ENCODE results near the gene LURAP1L.

The LURAP1L gene

GRCh38 chr9:12815888-12816287 lies 41.1 kb downstream of the LURAP1L start:
- TF ChIP-seq SIN3A (IDR thresholded peaks at IDR 0.05; ENCODE audit: borderline replicate concordance, insufficient read depth, low read length) = no peak
- TF ChIP-seq, protein P1, sequence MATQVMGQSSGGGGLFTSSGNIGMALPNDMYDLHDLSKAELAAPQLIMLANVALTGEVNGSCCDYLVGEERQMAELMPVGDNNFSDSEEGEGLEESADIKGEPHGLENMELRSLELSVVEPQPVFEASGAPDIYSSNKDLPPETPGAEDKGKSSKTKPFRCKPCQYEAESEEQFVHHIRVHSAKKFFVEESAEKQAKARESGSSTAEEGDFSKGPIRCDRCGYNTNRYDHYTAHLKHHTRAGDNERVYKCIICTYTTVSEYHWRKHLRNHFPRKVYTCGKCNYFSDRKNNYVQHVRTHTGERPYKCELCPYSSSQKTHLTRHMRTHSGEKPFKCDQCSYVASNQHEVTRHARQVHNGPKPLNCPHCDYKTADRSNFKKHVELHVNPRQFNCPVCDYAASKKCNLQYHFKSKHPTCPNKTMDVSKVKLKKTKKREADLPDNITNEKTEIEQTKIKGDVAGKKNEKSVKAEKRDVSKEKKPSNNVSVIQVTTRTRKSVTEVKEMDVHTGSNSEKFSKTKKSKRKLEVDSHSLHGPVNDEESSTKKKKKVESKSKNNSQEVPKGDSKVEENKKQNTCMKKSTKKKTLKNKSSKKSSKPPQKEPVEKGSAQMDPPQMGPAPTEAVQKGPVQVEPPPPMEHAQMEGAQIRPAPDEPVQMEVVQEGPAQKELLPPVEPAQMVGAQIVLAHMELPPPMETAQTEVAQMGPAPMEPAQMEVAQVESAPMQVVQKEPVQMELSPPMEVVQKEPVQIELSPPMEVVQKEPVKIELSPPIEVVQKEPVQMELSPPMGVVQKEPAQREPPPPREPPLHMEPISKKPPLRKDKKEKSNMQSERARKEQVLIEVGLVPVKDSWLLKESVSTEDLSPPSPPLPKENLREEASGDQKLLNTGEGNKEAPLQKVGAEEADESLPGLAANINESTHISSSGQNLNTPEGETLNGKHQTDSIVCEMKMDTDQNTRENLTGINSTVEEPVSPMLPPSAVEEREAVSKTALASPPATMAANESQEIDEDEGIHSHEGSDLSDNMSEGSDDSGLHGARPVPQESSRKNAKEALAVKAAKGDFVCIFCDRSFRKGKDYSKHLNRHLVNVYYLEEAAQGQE (IDR thresholded peaks at IDR 0.05; ENCODE audit: insufficient read depth in 1 of 2, low read depth in 2 of 2, low read length in 2 of 2) = no peak
- no peak for TF ChIP-seq FOXP2 (optimal IDR thresholded peaks at IDR 0.05; ENCODE audit: borderline replicate concordance, extremely low read depth, extremely low read length, insufficient read depth)
- TF ChIP-seq POLR2AphosphoS5 (IDR thresholded peaks at IDR 0.05; ENCODE audit: low read depth, low read length) = no peak
- TF ChIP-seq TAF1 (IDR thresholded peaks at IDR 0.05; ENCODE audit: borderline replicate concordance, insufficient read depth, low read length) = no peak

DNA sequence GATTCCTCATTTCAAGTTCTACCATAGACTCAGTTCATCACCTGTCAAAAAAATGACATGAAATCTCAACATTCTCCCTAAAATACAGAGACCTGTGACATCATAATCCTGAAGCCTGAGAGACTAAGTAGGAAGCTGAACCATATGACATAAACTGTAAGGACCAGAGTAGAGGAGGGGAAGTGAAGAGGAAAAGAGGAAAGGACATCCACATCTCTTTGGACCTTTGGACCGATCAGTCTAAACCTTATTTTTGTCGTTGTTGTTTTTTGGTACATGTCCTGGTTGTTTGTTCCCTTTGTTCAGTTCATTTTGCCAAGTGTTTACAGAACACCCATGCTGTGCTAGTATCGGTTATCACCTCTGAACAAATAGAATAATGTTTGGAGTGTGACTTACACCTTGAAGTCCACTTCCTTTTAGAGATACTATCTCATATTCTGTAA lies 41.9 kb downstream of the LURAP1L start:
- no peak for TF ChIP-seq POLR2AphosphoS5 (IDR thresholded peaks at IDR 0.05; ENCODE audit: low read depth, low read length)
- no peak for TF ChIP-seq FOXP2 (optimal IDR thresholded peaks at IDR 0.05; ENCODE audit: borderline replicate concordance, extremely low read depth, extremely low read length, insufficient read depth)
- TF ChIP-seq TAF1 (IDR thresholded peaks at IDR 0.05; ENCODE audit: borderline replicate concordance, insufficient read depth, low read length) = no peak
- TF ChIP-seq, protein P1 (IDR thresholded peaks at IDR 0.05; ENCODE audit: insufficient read depth in 1 of 2, low read depth in 2 of 2, low read length in 2 of 2) = no peak
- no peak for TF ChIP-seq SIN3A (IDR thresholded peaks at IDR 0.05; ENCODE audit: borderline replicate concordance, insufficient read depth, low read length)

DNA sequence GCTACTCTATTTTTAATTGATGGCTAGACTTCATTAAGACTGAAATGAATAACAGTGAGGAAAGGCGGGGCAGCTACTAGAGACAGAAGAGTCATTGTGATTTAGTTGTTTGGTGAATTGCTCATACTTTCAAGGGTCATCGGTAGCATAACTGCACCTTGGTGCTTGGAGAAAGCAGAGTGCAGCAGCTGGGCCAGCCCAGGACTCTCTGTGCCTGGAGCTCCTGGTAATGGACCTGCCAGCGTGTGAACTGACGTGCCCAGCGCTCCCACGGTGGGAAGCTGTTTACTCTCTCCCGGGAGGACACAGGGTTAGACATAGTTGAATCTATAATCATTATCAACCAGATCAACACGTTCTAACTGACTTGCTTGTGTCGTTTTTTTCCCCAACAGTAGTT lies 42.9 kb downstream of the LURAP1L start:
- TF ChIP-seq TAF1 (IDR thresholded peaks at IDR 0.05; ENCODE audit: borderline replicate concordance, insufficient read depth, low read length) = no peak
- TF ChIP-seq POLR2AphosphoS5 (IDR thresholded peaks at IDR 0.05; ENCODE audit: low read depth, low read length) = no peak
- TF ChIP-seq SIN3A (IDR thresholded peaks at IDR 0.05; ENCODE audit: borderline replicate concordance, insufficient read depth, low read length) = no peak
- TF ChIP-seq FOXP2 (optimal IDR thresholded peaks at IDR 0.05; ENCODE audit: borderline replicate concordance, extremely low read depth, extremely low read length, insufficient read depth) = no peak
- TF ChIP-seq, protein P1 (IDR thresholded peaks at IDR 0.05; ENCODE audit: insufficient read depth in 1 of 2, low read depth in 2 of 2, low read length in 2 of 2) = no peak

GRCh38 chr9:12818431-12819000 lies 43.7 kb downstream of the LURAP1L start:
- TF ChIP-seq, protein P1 (IDR thresholded peaks at IDR 0.05; ENCODE audit: insufficient read depth in 1 of 2, low read depth in 2 of 2, low read length in 2 of 2) = no peak
- no peak for TF ChIP-seq SIN3A (IDR thresholded peaks at IDR 0.05; ENCODE audit: borderline replicate concordance, insufficient read depth, low read length)
- no peak for TF ChIP-seq POLR2AphosphoS5 (IDR thresholded peaks at IDR 0.05; ENCODE audit: low read depth, low read length)
- TF ChIP-seq TAF1 (IDR thresholded peaks at IDR 0.05; ENCODE audit: borderline replicate concordance, insufficient read depth, low read length) = no peak
- TF ChIP-seq FOXP2 (optimal IDR thresholded peaks at IDR 0.05; ENCODE audit: borderline replicate concordance, extremely low read depth, extremely low read length, insufficient read depth) = no peak

Data from PFSK-1 (cell line).